ENCODE data around the gene TPK1. TPM values are rescaled to one million over a fixed set of nuclear protein-coding genes. Genes with fewer than 3 reads are reported as not detected.

Gene TPK1
- 3.3 and 4.0 TPM in 2 replicates for total RNA-seq
- long read RNA-seq, partial matches to known transcripts, result 0 of 4 reads
- long read RNA-seq, other reads (novel, unspliced or antisense), result 2 of 4 reads

DNA sequence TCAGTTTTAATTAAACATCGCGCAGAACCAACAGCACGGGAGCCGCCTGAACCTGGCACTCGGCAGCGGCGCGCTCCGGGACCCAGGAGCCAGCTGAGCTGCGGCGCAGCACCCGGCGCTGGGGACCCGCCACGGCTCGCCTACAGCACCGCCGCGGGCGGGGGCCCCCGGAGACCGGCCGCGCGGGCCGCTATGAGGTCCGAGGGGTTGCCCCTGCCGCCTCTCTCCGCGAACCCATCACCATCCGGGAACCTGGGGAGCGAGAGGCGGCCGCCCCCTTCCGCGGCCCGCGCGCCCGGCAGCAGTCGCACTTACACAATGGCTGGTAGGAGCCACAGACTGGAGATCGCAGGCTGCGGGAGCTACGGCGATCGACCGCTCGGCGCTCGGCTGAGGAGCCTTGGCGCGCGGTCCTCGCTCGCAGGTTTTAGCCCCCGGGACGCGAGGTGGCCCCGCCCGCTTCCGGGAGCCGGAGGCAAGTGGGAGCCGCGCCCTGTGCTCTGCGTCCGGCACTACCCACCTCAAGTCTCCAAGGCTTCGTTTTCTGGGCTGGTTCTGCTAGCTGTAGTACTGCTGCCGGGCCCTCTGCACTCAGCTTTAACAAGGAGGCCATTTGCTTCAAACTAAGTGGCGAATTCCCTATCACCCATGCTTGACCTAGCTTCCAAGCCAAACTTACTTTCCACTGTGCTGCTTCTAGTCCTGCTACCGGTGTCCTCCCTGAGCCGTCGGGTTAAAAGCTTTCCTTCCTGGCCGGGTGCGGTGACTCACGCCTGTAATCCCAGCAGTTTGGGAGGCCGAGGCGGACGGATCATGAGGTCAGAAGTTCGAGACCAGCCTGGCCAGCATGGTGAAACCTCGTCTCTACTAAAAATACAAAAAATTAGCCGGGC lies at the start of gene TPK1:
TSS of gene TPK1 (minus strand) at position 402 of the 893 bp plus-strand sequence. CDS start 451 bp downstream, outside the sequence.
- no peaks in the 10 kb centered on the region for H3K27me3 Mint-ChIP-seq (ENCODE audit: low read depth)
- H3K4me3 Mint-ChIP-seq, result peak within 1 kb of the TSS; percentile 94
- no peaks in the 10 kb centered on the region for H3K36me3 Mint-ChIP-seq (ENCODE audit: low read depth)
- H3K27ac Mint-ChIP-seq (ENCODE audit: unreplicated experiment), result peak within 1 kb of the TSS; percentile 97
- TF ChIP-seq, protein P1, sequence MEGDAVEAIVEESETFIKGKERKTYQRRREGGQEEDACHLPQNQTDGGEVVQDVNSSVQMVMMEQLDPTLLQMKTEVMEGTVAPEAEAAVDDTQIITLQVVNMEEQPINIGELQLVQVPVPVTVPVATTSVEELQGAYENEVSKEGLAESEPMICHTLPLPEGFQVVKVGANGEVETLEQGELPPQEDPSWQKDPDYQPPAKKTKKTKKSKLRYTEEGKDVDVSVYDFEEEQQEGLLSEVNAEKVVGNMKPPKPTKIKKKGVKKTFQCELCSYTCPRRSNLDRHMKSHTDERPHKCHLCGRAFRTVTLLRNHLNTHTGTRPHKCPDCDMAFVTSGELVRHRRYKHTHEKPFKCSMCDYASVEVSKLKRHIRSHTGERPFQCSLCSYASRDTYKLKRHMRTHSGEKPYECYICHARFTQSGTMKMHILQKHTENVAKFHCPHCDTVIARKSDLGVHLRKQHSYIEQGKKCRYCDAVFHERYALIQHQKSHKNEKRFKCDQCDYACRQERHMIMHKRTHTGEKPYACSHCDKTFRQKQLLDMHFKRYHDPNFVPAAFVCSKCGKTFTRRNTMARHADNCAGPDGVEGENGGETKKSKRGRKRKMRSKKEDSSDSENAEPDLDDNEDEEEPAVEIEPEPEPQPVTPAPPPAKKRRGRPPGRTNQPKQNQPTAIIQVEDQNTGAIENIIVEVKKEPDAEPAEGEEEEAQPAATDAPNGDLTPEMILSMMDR (conservative IDR thresholded peaks at IDR 0.05), result no peak
- H3K4me1 Mint-ChIP-seq, result peaks cover 7% of the 10 kb centered on the region
- H3K9me3 Mint-ChIP-seq, result peaks cover 6% of the 10 kb centered on the region
- DNase-seq (ENCODE audit: low read depth, low spot score), result peak; percentile 74

DNA sequence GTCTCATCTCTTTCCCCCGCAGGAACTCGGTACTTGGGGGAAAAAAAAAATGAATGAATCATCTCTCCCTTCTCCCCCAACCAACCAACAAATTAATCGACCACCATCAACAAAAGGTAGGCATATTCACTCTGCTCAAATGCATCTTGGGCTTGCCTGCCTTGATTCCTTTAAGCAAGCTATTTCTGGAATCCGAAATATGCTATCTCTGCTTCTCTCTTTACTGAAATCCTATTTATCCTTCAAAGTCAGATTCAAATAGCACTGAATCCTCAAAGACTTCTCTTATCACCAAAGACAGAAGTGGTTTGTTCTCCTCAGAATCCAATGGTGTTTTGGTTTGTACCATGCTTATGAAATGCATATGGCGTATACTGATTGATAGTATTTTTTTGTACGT lies 49.6 kb upstream of the TPK1 start:
- H3K27me3 Mint-ChIP-seq (ENCODE audit: low read depth), result no peaks in the 10 kb centered on the region
- H3K9me3 Mint-ChIP-seq, result no peaks in the 10 kb centered on the region
- H3K4me1 Mint-ChIP-seq, result no peaks in the 10 kb centered on the region
- no peak overlapping the region for H3K4me3 Mint-ChIP-seq
- no peaks in the 10 kb centered on the region for H3K36me3 Mint-ChIP-seq (ENCODE audit: low read depth)
- H3K27ac Mint-ChIP-seq (ENCODE audit: unreplicated experiment), result no peak overlapping the region
- TF ChIP-seq, protein P1 (conservative IDR thresholded peaks at IDR 0.05), result no peak
- DNase-seq (ENCODE audit: low read depth, low spot score), result no peak

DNA sequence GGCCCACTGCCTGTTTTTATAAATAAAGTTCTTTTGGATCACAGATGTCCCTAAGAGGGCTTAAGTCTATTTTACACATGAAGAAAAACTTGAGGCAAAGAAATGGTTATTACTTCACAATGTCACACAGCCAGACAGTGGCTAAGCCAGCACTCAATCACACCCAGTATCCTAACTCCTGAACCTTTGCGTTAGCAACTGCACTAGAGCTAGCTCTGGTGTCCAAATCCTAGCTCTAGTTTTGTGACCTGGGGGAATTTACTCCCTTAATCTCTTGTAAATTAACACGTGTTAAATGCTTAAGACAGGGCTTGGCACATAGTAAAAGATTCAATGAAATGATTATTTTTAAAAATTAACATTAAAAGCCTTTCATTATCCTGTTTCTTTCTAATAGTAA lies 49.0 kb upstream of the TPK1 start:
- no peaks in the 10 kb centered on the region for H3K27me3 Mint-ChIP-seq (ENCODE audit: low read depth)
- no peak for DNase-seq (ENCODE audit: low read depth, low spot score)
- TF ChIP-seq, protein P1 (conservative IDR thresholded peaks at IDR 0.05), result no peak
- no peaks in the 10 kb centered on the region for H3K36me3 Mint-ChIP-seq (ENCODE audit: low read depth)
- no peak overlapping the region for H3K27ac Mint-ChIP-seq (ENCODE audit: unreplicated experiment)
- H3K4me1 Mint-ChIP-seq, result no peaks in the 10 kb centered on the region
- H3K4me3 Mint-ChIP-seq, result no peak overlapping the region
- no peaks in the 10 kb centered on the region for H3K9me3 Mint-ChIP-seq

DNA sequence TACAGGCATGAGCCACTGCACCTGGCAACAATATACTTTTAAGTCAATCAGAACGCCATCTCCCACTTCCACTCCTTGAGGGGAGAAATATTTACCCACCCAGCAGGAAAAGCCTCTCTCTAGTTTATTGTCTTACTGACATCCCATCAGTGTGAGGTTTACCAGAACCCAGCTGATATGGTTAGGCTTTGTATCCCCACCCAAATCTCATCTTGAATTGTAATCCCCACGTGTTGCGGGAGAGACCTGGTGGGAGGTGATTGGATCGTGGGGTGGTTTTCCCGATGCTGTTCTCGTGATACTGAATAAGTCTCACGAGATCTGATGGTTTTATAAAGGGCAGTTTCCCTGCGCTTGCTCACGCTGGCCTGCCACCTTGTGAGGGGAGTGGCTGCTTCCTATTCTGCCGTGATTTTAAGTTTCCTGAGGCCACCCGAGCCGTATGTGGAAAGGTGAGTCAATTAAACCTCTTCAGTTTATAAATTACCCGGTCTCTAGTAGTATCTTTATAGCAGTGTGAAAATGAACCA lies 37.5 kb upstream of the TPK1 start:
- Mint-ChIP-seq H3K4me1 (no peaks in the 10 kb centered on the region), H3K36me3 (ENCODE audit: low read depth) (no peaks in the 10 kb centered on the region), H3K27me3 (ENCODE audit: low read depth) (peaks cover 4% of the 10 kb centered on the region), H3K9me3 (no peaks in the 10 kb centered on the region), H3K27ac (ENCODE audit: unreplicated experiment) (no peak overlapping the region), H3K4me3 (no peak overlapping the region)
- DNase-seq (ENCODE audit: low read depth, low spot score), result no peak
- TF ChIP-seq, protein P1 (conservative IDR thresholded peaks at IDR 0.05), result no peak

DNA sequence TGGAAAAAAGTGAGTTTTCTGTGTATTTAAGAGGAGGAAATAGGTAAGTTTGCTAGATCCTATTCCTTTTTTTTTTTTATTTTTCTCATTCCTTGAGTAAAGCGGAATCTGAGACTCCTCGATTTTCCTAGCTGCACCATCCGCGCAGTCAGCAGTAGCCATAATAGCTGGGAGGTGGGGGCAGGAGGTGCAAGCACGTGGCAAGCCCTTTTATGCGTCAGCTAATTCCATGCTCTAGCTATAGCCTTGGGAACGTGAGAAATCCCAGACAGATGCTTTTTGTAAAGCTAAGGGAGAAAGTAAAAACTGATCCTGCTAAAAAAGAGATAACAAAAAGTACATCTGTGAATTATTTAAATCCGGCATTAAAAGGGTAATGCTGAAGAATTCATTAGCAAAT lies 33.2 kb upstream of the TPK1 start:
- no peaks in the 10 kb centered on the region for H3K9me3 Mint-ChIP-seq
- peaks cover 4% of the 10 kb centered on the region for H3K27me3 Mint-ChIP-seq (ENCODE audit: low read depth)
- no peaks in the 10 kb centered on the region for H3K4me1 Mint-ChIP-seq
- TF ChIP-seq, protein P1 (conservative IDR thresholded peaks at IDR 0.05), result no peak
- no peak overlapping the region for H3K4me3 Mint-ChIP-seq
- DNase-seq (ENCODE audit: low read depth, low spot score), result no peak
- H3K36me3 Mint-ChIP-seq (ENCODE audit: low read depth), result no peaks in the 10 kb centered on the region
- no peak overlapping the region for H3K27ac Mint-ChIP-seq (ENCODE audit: unreplicated experiment)
